NCI-H460 (cell line): ENCODE measurements around the gene IFT25. TPM values are rescaled to one million over a fixed set of nuclear protein-coding genes. Genes with fewer than 3 reads are reported as not detected.

Experiments
- DNase-seq: peaks from one replicate; pipeline ENCODE4 v3.0.0-alpha.2; 2016; ENCODE audit warnings: low read depth; ENCODE audit errors: extremely low read depth
- total RNA-seq: library from RNA; depleted of rRNA; stranded (reverse); fragments of >200 nt; shearing (Covaris generic); gene quantifications from 2 replicates; pipeline ENCODE4 v1.2.3, GENCODE V29; 2014

IFT25 gene
- total RNA-seq, 1 experiment from 2014 or later, result 32.6 TPM

DNA sequence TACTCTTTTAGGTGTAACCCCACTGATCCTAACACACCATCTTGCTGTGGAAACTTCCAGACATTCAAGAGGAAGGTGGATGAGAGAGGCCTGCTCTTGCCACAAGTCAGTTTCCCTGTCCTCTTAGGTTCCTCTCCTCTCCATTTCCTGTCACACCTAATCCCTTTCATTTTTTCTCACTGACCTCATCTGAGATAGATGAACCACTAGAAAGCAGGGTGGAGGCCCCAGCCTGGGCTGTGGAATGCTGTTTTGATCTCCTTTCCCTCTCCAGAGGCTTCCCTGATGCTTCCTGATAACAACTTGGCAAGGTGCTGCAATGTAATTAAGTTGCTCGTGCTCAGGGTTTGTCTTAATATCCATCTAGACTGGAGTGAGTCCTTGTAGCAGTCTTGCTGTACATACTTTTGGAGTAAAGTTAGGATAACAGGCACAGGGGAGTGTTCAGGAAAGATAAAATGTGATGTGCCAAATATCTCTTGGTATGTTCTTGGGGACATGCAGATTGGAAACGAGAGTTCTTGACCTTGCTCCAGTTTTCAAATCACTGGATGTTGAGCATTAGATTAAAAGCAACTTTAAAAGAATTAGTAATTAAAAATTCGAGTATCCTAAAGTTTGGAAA lies 11.8 kb upstream of the IFT25 start:
- DNase-seq, result no peak

DNA sequence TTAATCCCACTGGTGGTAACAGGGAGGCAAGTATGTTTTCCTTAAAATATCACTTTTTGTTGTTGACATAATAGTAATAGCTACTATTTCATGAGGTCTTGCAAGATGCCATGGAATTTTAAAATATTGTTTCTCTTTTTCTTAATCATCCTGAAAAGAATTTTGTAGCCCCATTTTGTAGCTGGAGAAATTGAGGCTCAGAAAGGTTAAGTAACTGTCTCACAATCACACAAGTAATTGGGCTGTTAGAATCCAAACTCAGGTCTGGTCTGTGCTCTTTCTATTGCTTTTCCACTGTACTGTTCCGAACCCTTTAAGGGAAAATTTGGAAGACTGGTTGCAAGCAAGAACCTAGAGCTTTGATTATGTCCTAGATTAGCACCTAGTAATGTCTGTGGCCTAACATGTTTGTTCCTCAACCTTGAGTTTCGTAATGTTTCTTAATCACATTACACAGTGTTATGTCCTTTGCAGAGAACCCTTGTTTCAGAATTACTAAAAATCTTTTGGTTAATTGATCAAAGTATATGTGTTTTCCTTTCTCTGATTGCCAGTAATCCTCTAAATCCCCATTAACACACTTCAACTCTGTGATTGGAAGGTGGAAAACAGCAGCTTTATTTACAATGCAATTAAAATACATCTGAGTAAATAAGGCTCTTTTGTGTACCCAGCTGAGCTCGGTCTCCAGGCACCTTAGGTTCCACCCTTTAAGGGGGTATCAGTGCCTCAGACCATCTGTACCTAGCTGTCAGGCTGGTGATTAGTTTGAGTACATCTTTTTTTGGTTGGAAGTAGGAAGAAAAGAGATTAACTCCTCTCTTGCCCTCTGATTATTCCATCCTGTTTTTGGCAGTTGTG lies 11.0 kb upstream of the IFT25 start:
- DNase-seq, result no peak

DNA sequence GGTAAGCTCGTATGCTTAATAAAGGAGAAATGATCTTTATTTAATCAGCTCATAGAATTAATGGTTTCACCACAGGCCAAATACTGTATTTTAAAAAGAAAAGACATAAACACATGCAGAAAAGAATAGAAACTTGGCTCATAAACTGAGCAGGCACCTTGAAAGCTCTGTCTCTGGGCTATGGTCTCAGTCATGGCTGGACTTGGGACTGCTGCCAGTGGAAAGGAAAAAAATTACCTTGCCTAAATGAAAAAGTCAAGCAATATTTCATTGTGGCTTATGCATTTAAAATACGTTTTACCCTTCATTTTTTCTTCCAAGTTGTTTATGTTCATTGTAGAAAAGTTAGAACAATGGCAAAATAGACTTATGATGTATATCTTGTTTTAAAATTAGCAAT lies 8.6 kb upstream of the IFT25 start:
- no peak for DNase-seq

DNA sequence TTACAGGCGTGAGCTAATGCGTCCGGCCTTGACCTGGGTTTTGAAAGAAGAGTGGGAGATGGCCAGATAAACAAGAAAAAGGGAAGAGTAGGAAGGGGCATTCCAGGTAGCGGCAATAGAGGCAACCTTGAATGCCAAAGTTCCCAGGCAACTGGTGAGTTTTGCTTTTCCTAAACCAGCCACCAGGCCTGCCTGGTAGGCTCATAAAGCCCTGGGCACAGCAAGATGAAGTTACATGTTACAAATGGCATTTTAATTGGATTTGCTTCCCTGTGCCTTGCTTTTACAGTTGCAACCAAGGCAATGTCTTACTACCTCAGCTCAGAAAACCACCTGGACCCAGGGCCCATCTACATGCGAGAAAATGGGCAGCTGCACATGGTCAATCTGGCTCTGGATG lies 6.2 kb upstream of the IFT25 start:
- DNase-seq, result no peak

DNA sequence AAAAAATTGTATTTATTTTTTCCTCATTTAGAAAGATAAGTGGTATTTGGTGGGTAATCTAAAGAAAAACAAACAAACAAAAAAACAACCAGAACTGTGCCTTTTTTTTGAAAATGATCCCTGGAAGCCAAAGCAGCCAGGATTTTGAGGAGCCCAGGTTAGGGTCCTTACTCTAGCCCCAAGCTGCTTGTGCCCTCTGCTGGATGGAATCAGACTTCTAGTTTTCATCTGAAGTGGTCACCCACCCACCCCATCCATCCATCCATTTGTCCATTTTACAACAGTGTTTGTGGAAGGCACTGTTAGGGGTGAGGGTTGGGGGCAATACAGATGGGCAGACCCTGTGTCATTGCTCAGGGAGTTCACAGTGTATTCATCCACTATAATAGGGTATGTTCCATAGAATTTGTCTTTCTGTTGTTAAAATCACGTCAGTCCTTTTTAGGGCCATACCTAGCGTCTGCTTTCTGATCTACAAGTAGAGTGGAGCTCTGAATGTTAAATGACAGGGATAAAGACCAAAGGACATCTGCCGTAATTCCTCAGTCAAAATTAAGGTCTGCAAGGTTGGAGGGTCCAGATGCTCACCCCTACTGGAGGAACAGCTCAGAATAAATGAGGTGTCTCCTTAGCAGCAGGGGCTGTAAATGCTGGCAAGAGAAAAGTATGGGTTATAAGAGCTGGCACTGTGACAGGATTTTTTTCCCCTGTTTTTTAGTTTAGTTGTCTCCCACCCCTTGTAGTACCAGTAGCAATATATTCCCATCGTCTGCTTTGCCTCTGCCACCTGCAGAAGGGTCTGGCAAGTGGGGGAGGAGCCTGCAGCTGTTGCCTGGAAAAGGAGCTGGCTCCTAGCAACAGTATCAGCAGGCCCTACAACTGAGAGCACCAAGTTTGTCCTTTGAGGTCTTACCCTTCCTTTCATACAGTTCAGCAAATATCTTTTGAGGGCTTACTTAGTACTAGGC lies 3.8 kb upstream of the IFT25 start:
- peak; percentile 15 for DNase-seq

DNA sequence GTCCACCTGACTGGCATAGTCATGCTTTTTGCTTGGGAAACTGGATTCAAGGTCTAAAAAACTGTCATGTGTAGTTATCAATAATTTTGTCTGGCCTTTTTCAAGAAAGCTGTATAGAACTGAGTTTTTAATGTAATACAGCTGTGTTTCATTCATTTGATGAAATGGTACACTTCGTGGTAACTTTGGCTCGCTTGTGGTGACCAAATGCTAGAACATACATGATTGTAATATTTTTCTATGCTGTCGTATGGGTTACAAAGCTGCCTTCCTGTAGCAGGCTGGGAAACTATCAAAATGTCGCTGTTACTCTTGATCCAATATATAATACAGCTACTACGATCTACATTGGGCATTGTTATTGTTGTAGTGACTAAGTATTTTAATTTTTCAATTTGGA lies 2.8 kb upstream of the IFT25 start:
- no peak for DNase-seq

DNA sequence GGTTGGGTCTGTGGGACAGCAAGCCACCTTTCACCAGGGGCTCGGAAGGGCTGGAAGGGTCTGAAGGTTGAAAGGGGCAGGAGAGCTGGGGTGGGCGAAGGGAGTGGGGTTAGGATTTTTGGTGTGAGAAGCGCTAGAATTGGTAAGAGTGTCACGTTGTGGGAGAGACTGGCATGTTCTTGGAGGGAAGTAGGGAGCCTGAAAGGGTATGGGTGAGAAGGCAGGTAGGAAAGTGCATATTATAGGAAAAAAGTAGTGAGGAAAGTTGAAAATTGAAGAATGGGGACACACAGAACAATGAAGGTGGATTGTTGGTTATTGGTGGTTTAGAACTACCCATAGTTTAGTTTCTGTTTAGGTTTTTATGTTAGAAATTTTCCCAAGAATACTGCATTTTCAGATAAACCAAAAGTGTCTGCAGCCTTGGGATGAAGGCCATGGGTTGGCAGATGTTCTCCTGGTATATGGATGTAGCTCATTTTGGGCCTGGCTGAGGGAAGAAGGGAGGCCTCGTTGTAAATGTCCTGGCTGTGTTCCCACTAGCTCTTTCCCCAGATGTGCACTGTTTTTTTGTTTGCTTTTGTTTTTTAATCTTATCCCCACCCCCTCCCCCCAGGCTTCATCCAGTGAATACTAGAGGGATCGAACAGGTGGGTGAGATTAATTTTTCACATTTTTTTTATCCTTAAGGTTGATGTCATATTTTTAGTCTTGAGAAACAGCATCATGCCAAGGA lies 1.8 kb upstream of the IFT25 start:
- DNase-seq, result no peak

DNA sequence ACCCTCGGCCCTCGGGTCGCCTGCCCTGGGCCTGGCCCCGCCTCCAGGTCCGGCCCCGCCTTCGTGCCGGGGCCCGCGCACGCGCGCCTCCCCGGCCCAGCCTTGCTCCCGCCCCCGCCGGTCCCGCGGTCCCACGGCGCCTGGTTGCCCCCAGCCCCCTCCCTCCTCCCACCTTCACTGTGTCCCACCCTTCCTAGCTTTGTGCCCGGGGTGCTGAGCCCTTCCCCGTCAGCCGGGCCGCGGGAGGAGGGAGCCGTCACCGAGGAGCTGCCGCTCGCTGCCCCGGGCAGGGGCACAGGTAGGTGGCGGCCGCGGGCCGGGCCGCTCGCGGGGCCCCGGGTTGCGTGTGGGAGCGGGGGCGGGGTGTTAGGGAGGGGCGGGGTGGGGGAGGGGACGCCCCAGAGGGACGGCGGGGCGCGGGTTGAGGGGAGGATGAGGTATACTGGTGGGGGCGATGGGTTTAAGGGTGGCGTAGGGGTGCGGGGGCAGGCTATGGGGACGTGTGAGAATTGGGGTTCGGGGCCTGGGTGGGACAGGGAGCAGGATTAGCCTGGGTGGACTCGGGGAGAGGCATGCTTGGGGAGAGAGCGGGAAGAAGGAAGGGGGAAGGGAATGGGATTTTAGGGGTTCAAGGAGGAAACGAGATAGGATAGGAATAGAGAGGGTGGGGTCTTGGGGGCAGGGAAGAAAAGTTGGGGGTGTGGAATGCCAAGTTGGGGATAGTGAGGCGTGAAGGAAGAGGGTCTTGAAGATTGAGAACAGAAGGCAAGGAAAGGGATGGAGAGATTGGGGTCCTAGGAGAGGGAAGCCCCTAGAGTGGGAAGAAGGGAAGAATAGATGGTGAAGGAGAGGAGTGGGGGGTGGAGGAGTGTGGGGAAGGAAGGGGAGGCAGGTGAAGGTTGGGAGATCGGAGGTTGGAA lies 1.0 kb upstream of the IFT25 start, which contains the start of gene LRRC42:
TSS of gene LRRC42 (plus strand) at position 99 of the 920 bp plus-strand sequence. CDS start 5,650 bp downstream, outside the sequence.
- DNase-seq, result no peak

DNA sequence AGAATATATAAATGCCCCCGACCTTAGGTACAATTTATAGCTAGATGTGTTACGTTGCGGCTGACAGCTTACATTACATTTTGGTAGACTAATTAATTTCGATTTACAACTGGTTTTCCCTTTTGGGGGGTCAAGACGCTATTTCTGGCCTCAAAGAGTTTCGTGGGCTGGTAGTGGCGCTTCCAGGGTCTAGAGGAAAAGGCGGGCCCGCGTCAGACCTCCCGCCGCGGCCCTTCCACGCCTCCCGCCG lies 391 bp downstream of the IFT25 start:
- DNase-seq, result no peak

DNA sequence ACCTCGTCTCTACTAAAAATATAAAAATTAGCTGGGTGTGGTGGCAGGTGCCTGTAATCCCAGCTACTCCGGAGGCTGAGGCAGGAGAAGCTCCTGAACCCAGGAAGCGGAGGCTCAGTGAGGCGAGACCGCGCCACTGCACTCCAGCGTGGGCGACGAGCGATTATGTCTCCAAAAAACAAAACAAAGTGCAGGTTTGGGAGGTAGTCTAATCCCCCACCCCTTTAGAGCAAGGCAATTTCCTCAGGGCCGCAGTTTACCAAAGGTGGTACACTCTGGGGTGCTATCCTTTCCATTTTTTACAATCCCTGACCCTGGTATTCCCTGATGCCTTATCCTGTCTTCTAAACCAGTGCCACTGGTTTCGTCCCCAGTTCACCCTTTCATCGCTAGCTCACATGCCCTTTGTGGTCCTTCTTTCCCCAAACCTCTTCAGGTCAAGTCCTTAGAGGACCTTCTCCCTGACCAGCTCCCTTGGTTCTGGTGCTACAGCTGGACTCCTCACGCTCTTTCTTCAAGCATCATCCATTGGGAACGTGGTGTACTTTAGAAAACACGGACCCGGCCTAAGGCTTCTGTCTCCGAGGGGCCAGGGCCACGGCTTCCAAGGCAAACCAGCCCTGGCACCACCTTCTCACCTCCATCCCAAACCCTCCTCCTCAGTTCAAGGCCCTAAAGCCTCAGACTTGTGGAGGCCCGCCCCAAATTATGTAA lies 873 bp downstream of the IFT25 start:
- DNase-seq, result no peak

DNA sequence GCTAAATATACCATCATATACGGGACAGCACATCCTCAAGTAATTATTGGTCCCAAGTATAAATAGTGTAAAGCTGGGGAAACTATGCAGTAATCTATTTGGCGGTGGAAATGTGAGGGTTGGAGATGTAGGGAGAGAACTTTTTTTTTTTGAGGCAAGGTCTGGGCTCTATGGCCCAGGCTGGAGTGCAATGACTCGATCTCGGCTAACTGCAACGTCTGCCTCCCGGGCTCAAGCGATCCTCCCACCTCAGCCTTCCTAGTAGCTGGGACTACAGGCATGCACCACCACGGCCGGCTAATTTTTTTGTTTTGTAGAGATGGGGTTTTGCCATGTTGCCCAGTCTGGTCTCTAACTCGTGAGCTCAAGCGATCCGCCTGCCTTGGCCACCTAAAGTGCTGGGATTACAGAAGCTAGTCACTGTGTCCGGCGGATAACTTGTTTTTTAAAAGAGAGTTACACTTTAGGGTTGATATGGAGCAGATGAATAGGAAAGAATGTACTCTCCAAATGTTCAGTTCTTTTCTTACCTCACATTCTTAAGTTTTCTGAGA lies 1.9 kb downstream of the IFT25 start:
- no peak for DNase-seq

DNA sequence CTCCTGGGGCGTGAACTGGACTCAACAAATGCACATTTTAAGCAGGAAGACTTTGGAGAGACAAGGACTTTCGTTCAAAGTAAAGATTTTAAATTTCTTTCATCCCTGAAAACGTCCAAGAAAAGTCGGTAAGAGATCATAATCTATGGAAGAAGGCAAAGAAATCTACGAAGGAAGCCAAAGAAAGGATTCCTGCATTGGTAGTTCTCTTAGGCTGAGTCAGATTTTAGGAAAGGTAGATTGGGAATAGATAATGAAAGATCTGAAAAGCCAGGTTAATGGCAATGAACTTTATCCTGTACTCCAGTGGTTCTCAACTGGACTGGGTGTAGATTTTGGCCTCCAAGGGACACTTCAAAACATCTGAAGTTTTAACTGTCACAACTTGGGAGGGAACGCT lies 2.4 kb downstream of the IFT25 start:
- no peak for DNase-seq

DNA sequence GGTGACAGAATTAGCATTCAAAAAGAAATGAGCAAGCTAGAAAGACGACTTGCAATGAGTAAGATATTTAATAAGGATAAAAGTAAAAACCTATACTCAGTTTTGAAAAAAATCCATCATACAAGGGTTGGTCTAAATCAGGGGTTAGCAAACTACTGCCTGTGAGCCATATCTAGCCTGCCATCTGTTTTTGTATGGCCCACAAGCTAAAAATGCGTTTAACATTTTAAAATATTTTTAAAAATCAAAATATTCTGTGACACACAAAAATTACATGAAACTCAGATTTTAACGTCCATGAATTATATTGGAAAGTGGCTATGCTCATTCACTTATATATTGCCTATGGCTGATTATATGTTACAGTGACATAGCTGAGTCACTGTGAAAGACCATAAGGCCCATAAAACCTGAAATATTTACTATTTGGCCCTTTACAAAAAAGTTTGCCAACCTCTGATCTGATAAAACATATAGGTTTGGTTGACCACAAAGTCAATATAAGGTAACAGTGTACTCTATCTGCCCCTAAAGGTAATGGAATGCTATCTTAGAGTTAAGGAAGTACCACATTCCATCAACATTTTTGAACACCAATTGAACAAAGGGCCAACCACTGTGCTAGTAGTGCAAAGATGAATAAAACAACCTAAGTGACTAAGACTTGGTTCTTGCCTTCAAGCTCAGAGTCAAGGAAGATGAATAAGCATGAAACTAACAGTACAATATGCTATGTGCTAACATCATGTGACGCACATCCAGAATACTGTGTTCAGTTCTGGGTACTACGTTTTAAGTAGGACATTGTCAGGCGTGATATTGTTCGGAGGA lies 3.2 kb downstream of the IFT25 start:
- DNase-seq, result no peak

DNA sequence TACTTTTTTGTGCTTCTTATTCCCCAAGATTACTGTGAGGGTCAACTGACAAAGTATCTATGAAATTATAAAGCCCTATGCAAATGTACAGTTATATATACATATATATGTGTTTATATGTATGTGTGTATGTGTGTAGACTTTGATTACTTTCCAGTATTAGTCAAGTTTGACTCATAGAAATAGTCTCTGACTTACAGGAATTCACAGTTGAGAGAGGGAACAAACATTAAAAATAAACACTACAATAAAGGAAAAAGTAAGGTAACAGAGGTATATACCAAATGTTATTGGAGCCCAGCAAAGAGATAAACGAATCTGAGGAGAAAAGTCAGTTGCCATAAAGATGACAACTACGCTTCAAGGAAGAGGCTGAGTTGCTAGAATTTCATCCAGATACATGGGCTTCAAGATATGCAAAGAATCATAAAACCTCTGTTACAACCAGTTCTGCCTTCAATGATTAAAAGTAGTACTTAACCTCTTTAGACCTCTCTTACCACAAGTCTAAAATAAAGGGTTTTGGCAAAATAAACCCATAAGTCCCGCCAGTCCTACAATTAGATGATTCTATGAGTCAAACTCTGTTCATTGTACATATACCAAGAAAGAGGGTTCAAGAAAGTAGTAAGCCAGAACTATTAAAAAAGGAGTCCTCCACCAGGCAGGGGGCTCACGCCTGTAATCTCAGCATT lies 7.2 kb downstream of the IFT25 start:
- DNase-seq, result no peak

DNA sequence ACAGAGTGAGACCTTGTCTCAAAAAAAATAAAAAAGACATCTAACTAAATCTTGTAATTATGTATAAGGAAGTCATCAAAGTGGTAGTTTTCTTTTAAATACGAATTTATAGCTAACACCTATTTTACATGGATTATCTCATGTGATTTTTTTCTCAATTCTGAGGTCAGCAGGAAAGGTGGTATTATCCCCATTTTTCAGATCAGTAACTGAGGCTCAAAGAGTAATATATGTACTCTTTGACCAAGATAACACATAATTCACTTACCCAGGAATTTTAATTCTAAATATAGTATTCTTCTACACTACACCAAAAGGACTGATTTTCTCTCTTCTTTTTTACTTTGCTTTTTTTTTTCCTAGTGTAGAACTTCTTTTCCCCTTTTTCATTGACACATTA lies 9.1 kb downstream of the IFT25 start:
- no peak for DNase-seq

DNA sequence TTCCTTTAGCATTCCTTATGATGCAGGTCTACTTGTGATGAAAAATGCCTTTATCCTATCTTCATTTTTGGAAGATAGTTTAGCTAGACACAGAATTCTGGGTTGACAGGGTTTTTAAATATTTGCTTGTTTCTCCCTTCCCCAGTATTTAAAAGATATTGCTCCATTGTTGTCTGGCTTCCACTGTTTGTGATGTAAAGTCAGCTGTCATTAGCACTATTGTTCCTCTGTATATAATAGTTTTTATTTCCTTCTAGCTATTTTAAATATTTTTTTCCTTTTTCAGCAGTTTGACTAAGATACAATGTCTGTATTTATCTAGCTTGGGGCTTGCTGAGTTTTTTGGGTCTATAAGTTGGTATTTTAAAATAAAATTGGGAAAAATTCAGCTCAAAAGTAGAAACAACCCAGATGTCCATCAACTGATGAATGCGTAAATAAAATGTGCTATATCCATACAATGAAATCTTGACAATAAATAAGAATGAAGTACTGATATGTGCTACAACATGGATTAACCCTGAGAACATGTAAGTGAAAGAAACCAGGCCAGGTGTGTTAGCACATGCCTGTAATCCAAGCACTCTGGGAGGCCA lies 11.2 kb downstream of the IFT25 start:
- no peak for DNase-seq

DNA sequence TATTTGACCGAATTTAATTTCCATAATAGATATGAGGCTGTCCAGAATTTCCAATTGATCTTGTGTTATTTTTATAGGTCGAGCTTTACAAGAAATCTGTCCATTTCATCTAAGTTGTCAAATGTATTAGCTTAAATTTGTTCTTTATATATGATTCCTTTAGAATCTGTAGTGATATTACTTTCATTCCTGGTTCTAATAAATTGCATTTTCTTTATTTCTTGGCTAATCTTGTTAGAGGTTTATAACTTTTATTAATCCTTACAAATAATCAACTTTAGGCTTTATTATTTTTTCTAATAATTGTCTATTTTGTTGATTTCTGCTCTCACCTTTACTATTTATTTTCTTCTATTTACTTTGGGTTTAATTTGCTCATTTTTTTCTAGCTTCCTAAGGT lies 14.0 kb downstream of the IFT25 start:
- DNase-seq, result no peak
